HG02870 (cell line): Measurements from ENCODE around the gene ANK3.

Experiments
- ATAC-seq: cut with Tn5 transposase; IDR thresholded peaks from one replicate; pipeline ENCODE4 v1.9.1; 2021; ENCODE audit warnings: mild to moderate bottlenecking, moderate library complexity; ENCODE audit not compliant: unreplicated experiment

ANK3 gene

GRCh38 chr10:60283397-60283796 is 106.3 kb downstream of the ANK3 start:
- no peak for ATAC-seq

GRCh38 chr10:60282771-60283353 is 106.8 kb downstream of the ANK3 start:
- ATAC-seq, result no peak

- no peak for ATAC-seq
Measured at GRCh38 chr10:60281792-60282353, 107.8 kb downstream of the ANK3 start.

DNA sequence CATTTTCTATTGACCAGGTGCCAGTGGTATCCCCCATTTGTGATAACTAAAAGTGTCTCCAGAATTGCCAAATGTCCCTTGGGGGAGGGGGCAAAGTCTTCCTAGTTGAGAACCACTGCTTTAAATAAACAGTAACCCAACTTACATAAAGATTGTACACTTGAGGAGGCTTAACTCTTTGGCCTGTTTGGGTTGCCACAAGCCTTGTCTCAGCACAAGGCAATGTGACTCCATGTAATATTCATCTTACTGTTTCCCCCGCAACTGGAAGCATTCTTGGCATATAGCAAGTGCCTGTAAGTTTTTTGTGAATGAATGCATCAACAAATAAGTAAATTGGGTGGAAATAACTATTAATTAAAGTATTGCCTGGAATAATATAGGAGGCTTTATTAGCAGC is 108.3 kb downstream of the ANK3 start:
- ATAC-seq, result no peak

DNA sequence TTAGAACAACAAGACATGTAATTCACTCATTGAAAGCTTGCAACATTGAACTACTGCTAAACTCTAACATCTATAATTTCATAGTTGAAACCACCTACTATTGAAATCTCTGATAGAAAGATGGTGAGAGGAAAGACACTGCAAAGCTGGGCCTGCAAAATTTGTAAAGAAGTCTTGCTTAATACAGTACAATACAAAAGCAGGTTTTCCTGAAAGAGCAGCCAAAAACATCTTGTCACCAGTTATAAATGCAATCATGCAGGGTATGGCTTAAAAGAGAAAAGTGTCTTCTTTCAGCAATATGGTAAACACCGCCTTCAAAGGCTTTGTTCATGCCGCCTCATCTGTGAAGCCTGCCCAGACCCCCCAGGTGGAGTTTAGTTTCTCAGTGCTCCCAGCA is 109.2 kb downstream of the ANK3 start:
- ATAC-seq, result no peak

DNA sequence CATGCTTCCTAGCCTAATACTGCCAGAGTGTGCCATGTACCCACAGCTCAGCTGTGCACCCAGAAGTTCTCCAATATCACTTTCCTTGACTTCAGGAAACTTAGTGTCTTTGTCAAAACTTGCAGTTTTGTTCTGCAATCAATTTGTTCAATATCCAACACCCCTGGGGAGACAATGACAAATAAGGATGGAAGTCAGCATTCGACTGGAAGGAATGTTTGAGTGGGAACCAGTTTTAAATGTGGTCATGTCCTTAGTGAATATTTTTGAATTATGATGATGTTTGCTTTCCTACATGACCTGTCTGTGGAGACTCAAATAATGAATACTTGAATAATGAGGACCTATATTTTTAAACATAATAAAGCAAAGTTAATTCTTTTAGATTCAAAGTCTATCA is 112.0 kb downstream of the ANK3 start:
- ATAC-seq, result no peak

DNA sequence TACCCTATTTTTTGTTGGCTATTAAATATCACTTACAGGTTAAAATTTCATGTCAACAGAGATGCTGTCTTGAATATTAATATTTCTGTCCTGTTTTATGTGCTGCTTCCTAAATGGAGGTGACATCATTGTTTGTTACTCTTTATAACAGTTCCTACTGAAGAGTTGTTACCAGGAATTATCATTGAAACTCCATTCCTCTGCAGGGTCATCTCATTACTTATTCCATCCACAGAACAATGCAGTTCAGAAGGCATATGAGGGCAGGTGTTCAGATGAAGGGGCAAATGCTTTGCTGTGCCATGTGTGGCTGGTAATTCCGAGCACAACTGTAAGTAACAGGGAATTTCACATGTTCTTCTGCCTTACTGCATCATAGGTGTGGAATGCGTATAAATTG is 113.4 kb downstream of the ANK3 start:
- ATAC-seq, result no peak

DNA sequence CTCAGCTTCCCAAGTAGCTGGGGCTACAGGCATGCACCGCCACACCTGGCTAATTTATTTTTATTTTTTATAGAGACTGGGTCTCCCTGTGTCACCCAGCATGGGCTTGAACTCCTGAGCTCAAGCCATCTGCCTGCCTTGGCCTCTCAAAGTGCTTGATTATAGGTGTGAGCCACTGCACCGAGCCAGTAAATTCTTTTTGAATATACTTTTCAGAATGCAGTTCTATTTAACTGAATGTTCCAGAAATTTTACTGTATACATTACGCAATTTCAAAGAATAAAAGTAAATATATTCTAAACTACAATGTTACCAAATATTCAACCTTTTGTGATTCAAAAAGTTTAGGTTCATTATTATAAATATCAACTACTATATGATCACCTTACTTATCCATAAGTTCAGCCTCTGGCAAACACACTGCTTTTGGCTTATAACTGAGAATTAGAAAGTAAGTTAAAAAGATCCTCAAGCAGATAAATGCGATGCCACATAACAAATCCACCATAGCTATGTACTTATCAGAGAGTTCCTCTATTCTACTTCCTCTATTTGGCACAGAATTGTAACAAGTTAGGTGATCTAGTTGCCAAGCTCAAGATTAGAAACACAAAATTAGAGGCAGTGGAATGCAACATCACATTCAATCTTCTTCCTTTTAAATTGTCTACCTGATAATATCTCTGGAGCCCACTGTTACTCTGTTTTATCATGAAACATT is 118.2 kb downstream of the ANK3 start:
- ATAC-seq, result no peak

- no peak for ATAC-seq
Measured at GRCh38 chr10:60270426-60270825, 119.2 kb downstream of the ANK3 start.

GRCh38 chr10:60267802-60268201 is 121.9 kb downstream of the ANK3 start:
- no peak for ATAC-seq

DNA sequence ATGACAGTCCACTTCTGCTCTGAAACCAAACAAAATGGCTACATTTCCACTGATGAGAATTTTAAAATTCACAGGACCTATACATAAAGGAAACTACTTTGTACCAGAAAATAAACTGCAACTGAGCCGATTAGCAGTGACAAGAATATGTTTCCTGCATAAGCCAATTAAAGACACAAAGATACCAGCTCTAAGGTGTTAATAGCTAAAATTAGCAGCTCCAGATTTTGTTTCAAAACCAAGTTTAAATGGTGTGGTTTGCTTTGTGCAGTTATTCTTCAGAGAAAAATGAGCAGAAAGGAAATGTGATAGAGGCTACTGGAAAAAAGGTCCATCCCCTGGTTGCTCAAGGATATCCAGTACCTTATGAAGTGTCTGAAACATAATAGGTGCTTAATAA is 123.2 kb downstream of the ANK3 start:
- ATAC-seq, result no peak

GRCh38 chr10:60262647-60263126 is 127.0 kb downstream of the ANK3 start:
- ATAC-seq, result no peak

GRCh38 chr10:60260321-60260720 is 129.4 kb downstream of the ANK3 start:
- ATAC-seq, result no peak

- no peak for ATAC-seq
Measured at GRCh38 chr10:60258429-60258797, 131.3 kb downstream of the ANK3 start.

GRCh38 chr10:60257767-60258428 is 131.8 kb downstream of the ANK3 start:
- ATAC-seq, result no peak

DNA sequence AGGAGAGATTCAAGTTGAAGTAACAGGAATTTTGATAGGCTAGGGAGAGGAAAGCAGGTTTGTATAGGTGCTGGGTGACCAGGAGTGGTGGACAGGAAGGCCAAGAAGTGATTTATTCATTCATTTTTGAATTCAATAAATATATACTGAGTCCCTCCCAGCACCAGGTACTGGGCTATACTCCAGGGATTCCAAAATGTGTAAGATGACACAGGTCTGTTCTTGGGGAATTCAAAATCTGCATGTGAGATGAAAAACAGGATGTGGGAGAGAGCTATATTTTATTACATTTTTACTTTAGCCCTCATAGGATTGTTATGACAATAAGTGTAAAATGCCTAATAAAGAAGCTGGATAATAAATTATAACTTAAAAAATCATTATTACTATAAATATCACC is 134.9 kb downstream of the ANK3 start:
- ATAC-seq, result no peak

DNA sequence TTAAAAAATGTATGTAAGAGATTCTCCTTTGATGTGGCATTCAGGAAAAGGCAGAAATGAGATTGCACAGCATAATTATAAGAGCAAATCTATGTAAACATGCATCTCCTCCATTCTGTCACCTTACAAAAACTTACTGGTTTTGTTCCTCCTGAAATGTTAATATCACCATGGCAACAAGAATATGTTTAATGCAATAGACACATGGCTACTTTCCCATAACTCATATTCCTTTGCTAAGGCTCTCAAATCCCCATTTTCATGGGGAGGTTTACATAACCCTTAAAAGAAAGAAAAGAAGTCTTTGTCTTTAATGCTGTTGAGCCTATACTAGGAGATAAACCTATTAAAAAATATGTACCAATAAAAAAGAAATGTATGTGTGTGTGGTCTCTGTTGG is 136.2 kb downstream of the ANK3 start:
- no peak for ATAC-seq

DNA sequence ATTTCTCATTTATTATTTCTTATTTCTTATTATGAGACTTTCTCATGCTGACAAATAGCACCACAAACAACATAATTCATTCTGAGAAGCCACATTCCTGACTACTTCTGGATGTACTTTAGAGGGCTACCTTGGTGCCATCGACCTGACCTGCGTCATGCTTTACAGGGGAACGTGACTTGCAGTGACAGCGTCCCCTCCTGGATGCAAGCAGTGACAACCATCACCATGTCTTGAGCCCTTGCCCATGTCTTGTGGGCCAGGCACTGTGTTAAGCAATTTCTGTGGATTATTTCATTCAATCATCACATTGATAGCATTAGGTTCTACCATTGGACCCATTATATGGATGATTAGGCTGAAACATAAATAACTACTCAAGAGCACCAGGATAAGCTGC is 137.0 kb downstream of the ANK3 start:
- ATAC-seq, result no peak

GRCh38 chr10:60246382-60246781 is 143.3 kb downstream of the ANK3 start:
- no peak for ATAC-seq

DNA sequence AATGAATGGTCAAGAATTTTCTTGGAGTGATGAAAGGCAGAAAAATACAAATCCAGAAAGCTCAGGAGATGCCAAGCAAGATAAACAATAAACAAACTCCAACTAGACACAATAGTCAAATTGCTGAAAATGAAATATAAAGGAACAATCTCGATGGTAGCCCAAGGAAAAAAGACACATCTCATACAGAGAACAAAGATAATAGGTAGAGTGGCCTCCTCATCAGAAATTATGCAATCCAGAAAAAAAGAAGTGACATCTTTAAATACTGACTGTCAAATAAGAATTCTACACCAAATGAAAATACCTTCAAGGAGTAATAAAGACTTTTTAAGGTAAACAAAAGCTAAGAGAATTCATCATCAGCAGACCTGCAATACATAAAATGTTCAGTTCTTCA is 150.4 kb downstream of the ANK3 start:
- ATAC-seq, result no peak

DNA sequence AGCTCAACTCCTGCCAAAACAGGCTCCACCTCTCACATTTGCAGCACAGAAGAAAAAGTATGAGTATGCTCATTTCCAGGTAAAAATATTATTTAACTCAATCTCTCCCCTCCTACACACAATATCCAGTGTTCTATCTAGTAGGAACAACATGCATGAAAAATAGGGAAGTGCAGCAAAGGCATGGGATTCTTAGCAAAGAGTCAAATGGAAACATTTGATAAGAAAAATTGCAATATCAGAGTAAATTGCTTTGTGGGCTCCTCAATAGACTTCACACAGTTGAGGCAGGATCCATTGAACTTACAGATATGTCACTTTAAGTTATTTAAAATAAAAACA is 150.9 kb downstream of the ANK3 start:
- no peak for ATAC-seq
